Suprapubic skin (tissue), 4 donors: ENCODE measurements around the gene FAM81B.

Experiments used
- POLR2A ChIP-seq, 2 donors: fragments of 450-650 bp; IDR thresholded peaks; one replicate each; pipeline ENCODE4 v1.6.1; 2017; ENCODE audit warnings: antibody characterized with exemption in 2 of 2, mild to moderate bottlenecking in 2 of 2, moderate library complexity in 2 of 2
- POLR2AphosphoS5 ChIP-seq, 3 donors: sonication (generic); formaldehyde crosslinking; IDR thresholded peaks; one replicate each; pipeline ENCODE4 v1.6.1; 2017; ENCODE audit warnings: antibody characterized with exemption in 3 of 3
- TF ChIP-seq, protein P1 (sequence below), 2 donors: fragments of 200-600 bp in 1 of 2; fragments of 450-650 bp in 1 of 2; sonication (generic) in 1 of 2; IDR thresholded peaks; one replicate each; pipeline ENCODE4 v1.5.1; 2016 to 2019; ENCODE audit warnings: antibody characterized with exemption in 2 of 2, mild to moderate bottlenecking in 1 of 2, moderate library complexity in 1 of 2

DNA sequence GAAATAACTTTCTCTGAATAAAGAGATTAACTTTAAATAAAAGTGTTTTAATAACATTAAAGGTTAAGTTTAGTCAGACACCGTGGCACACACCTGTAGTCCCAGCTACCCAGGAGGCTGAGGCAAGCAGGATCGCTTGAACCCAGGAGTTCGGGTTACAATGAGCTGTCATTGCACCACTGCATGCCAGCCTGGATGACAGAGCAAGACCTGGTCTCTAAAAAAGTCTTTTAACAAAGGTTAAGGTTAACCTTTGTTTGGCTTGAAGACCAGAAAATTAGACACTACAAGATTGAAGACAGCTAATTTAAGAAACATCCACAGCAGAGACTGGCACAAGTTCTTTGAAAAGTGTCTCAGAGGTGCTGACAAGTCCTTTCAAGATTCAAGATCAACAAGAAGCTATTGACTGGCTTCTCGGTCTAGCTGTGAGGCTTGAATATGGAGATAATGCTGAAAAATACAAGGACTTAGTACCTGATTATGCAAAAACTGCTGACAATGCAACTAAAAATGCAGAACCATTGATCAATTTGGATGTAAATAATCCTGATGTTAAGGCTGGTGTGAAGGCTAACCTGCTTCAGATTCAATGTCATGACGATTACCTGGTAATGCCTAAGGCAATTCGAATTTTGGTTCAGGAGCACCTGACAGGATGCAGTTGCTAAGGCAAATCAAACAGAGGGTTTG lies 48.8 kb downstream of the FAM81B start:
- no peak for TF ChIP-seq POLR2A (IDR thresholded peaks at IDR 0.05)
- TF ChIP-seq, protein P1, sequence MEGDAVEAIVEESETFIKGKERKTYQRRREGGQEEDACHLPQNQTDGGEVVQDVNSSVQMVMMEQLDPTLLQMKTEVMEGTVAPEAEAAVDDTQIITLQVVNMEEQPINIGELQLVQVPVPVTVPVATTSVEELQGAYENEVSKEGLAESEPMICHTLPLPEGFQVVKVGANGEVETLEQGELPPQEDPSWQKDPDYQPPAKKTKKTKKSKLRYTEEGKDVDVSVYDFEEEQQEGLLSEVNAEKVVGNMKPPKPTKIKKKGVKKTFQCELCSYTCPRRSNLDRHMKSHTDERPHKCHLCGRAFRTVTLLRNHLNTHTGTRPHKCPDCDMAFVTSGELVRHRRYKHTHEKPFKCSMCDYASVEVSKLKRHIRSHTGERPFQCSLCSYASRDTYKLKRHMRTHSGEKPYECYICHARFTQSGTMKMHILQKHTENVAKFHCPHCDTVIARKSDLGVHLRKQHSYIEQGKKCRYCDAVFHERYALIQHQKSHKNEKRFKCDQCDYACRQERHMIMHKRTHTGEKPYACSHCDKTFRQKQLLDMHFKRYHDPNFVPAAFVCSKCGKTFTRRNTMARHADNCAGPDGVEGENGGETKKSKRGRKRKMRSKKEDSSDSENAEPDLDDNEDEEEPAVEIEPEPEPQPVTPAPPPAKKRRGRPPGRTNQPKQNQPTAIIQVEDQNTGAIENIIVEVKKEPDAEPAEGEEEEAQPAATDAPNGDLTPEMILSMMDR (IDR thresholded peaks at IDR 0.05) = no peak
- TF ChIP-seq POLR2AphosphoS5 (IDR thresholded peaks at IDR 0.05) = no peak
